Measurements from ENCODE around the gene GSN. TPM values are rescaled to one million over a fixed set of nuclear protein-coding genes. Genes with fewer than 3 reads are reported as not detected.

The GSN gene
- polyA plus RNA-seq, 1 experiment, result 421 TPM

- ChIA-PET POLR2A (interaction anchor here (0.8 kb wide), 1 partner anchor 50 kb away, joined by 3 read pairs; no protein-coding TSS in a partner anchor), CTCF (interaction anchor here (0.6 to 4.3 kb wide), 7 partner anchors 9 to 147 kb away, joined by 3 to 32 read pairs (median 3); partner anchors contain the start of gene RAB14)
- no peak for DNase-seq (ENCODE audit: low read depth, low spot score)
- H3K27ac ChIP-seq (ENCODE audit: low read depth, low read length), result no peak overlapping the region
- no peaks in the 10 kb centered on the region for H3K9me3 ChIP-seq (ENCODE audit: control insufficient read depth, insufficient read depth, low read length)
- no peak overlapping the region for H3K4me3 ChIP-seq (ENCODE audit: low read depth, low read length)
- no peaks in the 10 kb centered on the region for H3K27me3 ChIP-seq (ENCODE audit: control insufficient read depth, insufficient read depth, low read length)
- TF ChIP-seq CTCF (IDR thresholded peaks at IDR 0.05; ENCODE audit: low read depth, low read length), result no peak
Measured at GRCh38 chr9:121348221-121348620, 80.3 kb downstream of the GSN start.

GRCh38 chr9:121349009-121349408, 81.0 kb downstream of the GSN start:
- Histone ChIP-seq H3K27ac (ENCODE audit: low read depth, low read length) (no peak overlapping the region), H3K9me3 (ENCODE audit: control insufficient read depth, insufficient read depth, low read length) (no peaks in the 10 kb centered on the region), H3K4me3 (ENCODE audit: low read depth, low read length) (no peak overlapping the region), H3K27me3 (ENCODE audit: control insufficient read depth, insufficient read depth, low read length) (no peaks in the 10 kb centered on the region)
- no peak for TF ChIP-seq CTCF (IDR thresholded peaks at IDR 0.05; ENCODE audit: low read depth, low read length)
- POLR2A ChIA-PET, result interaction anchor here (0.5 to 0.8 kb wide), 2 partner anchors 9 to 49 kb away, joined by 3 to 8 read pairs; no protein-coding TSS in a partner anchor
- CTCF ChIA-PET, result interaction anchor here (0.8 to 4.3 kb wide), 5 partner anchors 26 to 147 kb away, joined by 3 to 32 read pairs (median 4); partner anchors contain the start of gene RAB14
- no peak for DNase-seq (ENCODE audit: low read depth, low spot score)

GRCh38 chr9:121350036-121350435, 82.1 kb downstream of the GSN start:
- H3K4me3 ChIP-seq (ENCODE audit: low read depth, low read length), result no peak overlapping the region
- TF ChIP-seq CTCF (IDR thresholded peaks at IDR 0.05; ENCODE audit: low read depth, low read length), result no peak
- CTCF ChIA-PET, result interaction anchor here (0.6 to 4.3 kb wide), 5 partner anchors 18 to 137 kb away, joined by 3 to 32 read pairs (median 5); no protein-coding TSS in a partner anchor
- no peaks in the 10 kb centered on the region for H3K27me3 ChIP-seq (ENCODE audit: control insufficient read depth, insufficient read depth, low read length)
- H3K9me3 ChIP-seq (ENCODE audit: control insufficient read depth, insufficient read depth, low read length), result no peaks in the 10 kb centered on the region
- POLR2A ChIA-PET, result interaction anchor here (0.9 to 2.2 kb wide), 4 partner anchors 18 to 21 kb away, joined by 3 to 8 read pairs (median 5); no protein-coding TSS in a partner anchor
- H3K27ac ChIP-seq (ENCODE audit: low read depth, low read length), result no peak overlapping the region
- DNase-seq (ENCODE audit: low read depth, low spot score), result no peak

GRCh38 chr9:121350993-121351561, 83.1 kb downstream of the GSN start:
- CTCF ChIA-PET, result interaction anchor here (0.8 to 4.3 kb wide), 4 partner anchors 19 to 31 kb away, joined by 3 to 32 read pairs (median 3); no protein-coding TSS in a partner anchor
- DNase-seq (ENCODE audit: low read depth, low spot score), result peak; percentile 86
- H3K4me3 ChIP-seq (ENCODE audit: low read depth, low read length), result no peak overlapping the region
- H3K27me3 ChIP-seq (ENCODE audit: control insufficient read depth, insufficient read depth, low read length), result no peaks in the 10 kb centered on the region
- no peak for TF ChIP-seq CTCF (IDR thresholded peaks at IDR 0.05; ENCODE audit: low read depth, low read length)
- peak overlapping the region; percentile 52 for H3K27ac ChIP-seq (ENCODE audit: low read depth, low read length)
- POLR2A ChIA-PET, result interaction anchor here (0.7 to 2.2 kb wide), 10 partner anchors 12 to 64 kb away, joined by 3 to 9 read pairs (median 6); no protein-coding TSS in a partner anchor
- H3K9me3 ChIP-seq (ENCODE audit: control insufficient read depth, insufficient read depth, low read length), result no peaks in the 10 kb centered on the region

All from AG04450 (cell line).